ENCODE results near the gene DMKN.

DNA sequence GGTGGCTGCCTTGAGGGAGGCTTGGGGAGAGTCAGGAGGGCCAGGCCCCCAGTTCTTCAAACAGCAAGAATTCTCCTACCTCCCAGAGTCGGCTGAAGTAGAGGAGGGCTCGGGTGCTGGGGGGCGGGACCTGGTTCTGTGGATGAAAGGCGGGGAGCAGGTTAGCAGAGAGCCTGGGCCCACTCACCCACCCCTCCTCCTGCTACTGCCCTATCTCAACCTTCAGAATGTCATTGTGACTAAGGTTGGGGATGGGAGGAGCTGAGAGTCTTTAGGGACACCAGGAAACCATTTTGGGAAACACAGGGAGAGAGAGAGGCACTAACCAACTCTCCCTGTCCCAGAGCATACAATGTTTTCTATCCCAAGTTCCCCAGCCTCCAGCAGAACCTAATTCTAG is 10.7 kb downstream of the DMKN start:
- TF ChIP-seq, protein P1, sequence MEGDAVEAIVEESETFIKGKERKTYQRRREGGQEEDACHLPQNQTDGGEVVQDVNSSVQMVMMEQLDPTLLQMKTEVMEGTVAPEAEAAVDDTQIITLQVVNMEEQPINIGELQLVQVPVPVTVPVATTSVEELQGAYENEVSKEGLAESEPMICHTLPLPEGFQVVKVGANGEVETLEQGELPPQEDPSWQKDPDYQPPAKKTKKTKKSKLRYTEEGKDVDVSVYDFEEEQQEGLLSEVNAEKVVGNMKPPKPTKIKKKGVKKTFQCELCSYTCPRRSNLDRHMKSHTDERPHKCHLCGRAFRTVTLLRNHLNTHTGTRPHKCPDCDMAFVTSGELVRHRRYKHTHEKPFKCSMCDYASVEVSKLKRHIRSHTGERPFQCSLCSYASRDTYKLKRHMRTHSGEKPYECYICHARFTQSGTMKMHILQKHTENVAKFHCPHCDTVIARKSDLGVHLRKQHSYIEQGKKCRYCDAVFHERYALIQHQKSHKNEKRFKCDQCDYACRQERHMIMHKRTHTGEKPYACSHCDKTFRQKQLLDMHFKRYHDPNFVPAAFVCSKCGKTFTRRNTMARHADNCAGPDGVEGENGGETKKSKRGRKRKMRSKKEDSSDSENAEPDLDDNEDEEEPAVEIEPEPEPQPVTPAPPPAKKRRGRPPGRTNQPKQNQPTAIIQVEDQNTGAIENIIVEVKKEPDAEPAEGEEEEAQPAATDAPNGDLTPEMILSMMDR (conservative IDR thresholded peaks at IDR 0.05 in 1 of 2, IDR thresholded peaks at IDR 0.05 in 1 of 2; ENCODE audit: extremely low read depth in 1 of 2, insufficient read depth in 1 of 2, low read depth in 1 of 2, low read length in 2 of 2): no peak
- TF ChIP-seq EZH2 (IDR thresholded peaks at IDR 0.05; ENCODE audit: borderline replicate concordance, low read length): no peak

Data from mammary epithelial cell (primary cell).